ENCODE data around the gene C19orf44.

Gene C19orf44

DNA sequence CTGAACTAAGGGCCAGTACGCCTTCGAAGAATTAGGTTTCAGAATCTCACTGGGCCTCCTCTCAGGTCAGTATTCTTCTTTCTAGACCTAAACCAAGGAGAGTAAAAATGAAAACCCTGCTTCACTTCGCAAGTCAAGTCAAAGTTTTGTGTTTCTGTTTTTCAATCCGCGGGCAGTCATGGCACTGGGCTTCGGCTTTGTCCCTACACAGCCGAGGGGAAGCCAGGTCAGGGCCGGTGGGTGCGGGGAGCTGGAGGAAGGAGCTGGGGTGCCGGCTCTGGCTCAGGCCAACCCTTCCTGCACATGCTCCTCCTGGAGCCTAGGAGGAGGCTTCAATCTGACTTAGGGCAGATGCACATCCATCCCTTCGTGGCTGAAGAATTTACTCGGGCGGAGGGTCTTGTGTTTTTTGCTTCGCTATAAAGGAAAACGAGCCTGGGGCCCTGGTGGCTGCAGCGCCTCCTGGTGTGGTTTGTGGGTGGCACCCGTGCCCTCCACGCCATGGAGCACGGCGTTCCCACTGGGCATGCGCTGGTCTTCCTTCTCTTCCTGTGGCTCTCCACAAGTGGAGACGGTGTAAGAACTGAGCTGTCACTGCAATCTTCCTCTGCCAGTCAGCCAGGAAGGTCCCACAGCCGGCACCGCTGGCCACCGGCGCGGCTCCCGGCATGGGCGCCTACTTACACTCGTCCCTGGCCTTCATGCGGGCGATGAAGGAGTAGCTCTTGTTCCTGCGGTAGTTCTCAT is 22.5 kb downstream of the C19orf44 start:
- DNase-seq = no peak

DNA sequence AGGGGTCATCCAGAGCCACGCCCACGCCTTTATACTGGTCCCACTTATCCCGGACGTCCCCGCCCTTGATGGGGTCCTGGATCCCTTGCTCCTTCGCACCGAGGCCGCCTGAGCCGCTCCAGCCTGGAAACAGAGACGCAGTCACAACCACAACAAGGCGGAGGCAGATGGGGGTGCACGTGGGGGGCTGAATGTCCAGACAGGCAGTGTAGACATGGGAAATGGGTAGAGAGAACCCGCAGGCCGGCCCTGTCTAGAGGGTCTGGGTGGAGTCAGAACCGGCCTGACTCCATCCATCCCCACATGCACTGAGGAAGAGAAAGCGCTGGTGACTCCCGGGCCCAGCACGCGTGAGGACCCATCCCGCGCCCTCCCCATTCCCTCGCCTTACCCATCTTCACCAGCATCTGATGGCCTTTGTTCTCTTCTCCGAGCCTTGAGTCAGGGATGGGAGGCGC is 23.1 kb downstream of the C19orf44 start:
- no peak for DNase-seq

DNA sequence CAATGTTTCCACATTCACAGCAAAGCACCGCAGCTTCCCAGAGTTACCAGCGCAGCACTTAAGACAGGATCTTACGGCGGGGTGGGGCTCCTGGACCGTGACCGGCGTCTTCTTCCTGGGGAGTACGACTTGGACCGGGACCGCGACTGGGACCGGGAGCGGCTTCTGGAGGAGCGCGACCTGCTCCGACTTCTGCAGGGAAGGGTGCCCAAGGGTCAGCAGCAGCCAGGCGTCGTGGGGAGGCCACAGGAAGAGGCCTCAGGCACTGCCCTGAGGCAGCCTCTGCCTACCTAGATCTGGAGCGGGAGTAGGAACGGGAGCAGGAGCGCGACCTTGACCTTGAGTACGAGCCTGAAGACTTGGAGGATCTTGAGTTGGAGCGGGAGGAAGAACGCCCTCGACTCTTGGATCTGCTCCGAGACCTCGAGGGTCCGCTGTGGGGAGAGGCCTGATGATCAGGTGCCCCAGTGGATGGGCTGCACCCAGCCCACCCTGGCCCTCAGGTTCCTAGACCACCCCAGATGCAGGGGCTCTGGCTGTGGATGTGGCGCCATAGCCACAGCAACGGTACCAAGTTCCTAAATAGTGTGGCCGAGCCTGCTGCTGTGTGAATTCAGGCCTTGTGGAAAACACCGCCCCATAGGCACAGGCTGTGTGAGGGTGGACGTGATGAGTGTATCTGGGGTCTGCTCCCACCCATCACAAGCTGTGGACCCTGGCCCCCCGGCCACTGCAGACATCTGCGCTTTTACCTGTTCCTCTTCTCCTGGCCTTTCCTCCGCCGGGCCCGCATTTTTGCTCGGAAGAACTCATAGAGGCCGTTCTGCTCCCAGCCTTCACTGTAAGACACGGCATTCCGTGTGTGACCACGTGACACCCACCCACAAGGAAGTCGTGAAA is 24.1 kb downstream of the C19orf44 start:
- DNase-seq = no peak

DNA sequence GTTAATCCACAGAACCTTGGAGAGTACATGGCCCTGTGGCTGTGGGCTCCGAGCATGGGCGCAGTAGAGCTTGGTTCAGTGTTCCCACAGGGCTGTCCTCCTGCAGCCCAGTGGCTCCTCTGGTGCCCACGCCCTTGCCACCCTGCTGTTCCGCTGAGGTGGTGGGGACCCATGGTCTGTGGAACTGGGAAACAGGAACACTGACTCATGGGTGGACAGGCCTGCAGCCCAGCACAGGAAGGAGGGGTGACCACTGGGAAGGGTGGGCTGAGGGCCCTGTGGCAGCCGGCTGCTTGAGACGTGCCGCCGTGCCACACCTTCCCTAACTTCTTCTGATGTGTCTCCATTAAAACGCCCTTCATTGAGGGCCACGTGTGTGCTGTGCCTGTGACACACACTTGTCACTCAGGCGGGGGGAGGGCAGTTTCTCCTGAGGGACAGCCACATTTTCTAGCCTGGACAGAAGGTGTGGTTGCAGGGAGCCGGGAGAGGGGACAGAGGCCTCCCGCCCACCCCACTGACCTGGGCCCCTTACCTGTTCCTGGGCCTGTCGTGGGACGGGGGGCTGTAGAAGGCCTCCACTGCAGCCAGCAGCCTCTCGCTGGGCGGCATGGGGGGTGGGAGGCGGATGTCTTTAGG is 24.9 kb downstream of the C19orf44 start:
- no peak for DNase-seq

DNA sequence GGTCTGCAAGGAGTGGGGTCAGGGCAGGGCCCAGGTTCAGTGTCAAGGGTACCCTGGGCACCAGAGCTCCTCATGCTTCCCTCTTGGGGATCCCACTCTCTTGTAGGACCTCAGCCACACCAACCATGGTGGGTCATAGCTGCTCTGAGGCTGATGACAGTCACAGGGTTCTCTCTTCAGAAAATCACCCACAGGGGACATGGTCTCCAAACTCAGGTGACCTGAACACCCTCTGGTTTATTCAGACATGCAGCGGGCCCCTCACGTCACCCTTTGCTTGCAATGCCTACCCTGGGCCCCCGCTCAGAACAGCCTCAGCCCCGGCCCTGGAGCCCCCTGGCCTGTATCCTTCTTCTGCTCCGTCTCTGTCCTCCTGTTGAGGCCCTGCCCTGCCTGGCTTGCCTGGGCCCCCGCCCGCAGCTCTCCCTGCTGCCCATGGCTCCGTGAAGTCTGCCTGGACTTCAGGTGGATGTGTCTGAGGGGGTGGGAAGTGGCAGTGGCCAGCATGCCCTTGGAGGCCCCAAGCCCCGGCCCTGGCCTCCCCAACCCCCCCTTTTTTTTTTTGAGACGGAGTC is 25.6 kb downstream of the C19orf44 start:
- no peak for DNase-seq

DNA sequence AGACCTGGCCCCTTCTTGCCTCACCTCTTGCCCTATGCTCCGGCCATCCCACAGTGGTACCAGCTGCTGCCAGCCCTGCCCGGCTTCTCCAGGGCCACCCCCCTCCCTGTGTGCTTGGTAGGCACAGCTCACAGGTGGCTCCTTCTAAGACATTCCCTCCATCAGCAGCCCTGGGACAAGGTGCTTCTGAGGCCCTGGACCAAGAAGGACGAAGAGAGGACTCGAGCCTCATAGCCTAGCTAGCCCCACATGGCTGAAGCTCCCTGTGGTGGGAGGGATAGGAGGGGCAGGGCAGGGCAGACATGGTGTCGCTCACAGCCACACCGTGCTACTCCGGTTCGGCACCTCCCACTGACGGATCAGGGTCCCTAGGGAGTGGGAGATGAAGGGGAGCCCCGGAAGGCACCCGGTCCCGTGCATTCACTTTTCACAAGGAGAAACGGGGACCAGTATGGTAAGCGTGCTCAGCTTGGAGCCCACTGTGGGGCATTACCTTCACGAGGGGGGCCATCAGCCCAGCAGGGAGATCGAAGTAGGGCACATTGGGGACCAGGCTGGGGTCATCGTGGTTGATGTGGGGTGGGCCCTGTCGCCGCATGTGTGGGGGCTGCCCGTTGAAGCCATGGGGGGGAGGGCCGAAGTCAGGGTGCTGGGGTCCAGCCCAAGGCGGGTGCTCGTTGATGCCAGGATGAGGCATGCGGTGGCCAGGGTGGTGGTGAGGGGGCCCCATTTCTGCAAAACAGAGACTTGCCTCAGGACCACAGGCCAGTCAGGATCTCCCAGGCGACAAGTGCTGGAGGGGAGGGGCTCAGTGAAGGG is 26.6 kb downstream of the C19orf44 start:
- no peak for DNase-seq

DNA sequence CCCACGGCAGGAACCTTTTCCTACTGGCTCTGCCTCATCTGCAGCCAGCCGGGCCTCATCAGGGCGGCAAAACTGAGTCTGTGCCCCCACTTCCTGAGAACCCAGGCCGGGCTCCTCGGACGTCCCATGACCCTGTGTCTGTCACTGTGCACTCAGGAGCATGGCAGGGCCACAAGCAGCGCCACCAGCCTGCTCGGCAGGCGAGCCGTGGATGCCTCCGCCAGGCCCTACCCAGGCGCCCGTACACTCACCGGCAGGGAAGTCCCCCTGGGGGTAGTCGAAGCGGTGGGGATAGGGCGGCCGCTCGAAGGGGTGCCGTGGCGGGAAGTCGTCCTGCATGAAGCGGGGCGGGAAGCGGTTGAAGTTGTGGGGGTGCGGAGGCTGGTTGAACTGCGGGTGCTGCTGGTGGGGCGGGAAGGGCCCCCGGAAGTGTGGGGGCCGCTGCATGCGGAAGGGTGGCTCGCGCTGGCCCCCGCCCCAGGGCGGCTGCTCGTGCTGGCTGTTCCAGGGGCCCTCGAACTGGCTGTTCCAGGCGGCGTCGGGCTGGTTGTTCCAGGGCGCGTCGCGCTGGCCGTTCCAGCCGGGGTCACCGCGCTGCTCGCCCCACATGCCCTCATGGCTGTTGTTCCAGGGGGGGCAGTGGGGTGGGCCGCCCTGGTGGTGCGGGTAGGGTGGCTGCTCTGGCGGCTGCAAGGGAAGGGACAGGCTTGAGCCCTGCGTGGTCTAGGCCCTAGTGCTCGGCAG is 29.0 kb downstream of the C19orf44 start:
- no peak for DNase-seq

DNA sequence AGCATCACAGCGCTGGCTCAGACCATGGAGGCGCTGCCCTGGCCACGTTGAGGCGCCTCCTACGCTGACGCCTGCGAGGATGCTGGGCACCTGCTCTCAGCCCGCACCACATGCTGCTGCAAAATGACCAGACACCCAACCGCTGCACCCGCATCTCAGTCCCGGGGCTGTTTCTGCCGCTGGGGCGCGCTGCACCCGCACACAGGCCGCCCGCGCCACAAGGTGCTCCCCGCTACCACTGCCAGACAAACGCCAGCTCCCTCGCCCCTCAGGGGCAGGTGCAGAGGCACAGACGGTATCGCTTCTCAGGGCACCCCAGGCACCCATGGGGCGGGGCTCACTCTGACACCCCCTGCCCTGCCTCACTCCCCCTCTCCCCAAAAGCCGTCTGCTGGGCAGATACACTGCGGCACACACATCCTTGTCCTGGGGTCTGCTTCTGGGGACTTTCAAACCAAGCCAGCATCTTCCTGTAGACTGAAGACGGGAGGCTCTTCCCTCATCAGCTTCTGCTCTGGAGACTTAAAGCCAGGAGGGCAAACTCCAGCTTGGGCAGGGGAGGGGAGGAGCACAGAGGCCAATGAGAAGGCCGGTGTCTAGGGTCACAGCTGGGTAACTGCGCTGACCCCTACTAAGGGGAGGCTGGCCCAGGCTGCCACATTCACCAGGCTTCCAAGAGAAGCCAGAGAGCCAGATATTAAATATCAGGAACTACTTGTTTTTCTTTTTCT is 29.7 kb downstream of the C19orf44 start:
- no peak for DNase-seq

DNA sequence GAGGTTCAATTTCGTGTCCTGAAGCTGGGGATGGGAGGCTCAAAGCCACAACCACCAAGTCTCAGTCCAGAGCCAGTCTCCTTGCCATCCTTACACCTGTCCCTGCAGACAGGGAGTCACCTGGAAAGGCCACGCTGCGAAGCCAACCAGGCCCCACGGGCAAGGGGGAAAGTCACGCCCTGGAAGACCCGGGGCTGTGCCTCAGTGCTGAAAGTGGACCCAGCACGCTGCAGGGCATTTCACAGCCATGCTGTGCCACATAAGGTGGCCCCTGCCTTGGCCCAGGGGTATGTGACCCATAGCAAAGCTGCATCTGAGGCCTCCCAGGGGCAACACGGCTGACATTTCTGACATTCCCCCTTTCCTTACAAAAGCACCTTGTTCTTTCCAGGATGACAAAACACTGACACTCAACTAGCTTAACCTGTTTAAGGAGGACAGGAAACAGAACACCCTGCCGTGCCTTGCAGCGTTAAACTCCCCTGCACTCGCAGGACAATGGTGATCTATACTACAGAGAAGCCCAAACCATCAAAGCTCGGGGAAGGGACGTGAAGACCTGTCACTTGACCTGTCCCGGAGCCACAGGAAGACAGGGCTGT is 31.2 kb downstream of the C19orf44 start:
- DNase-seq = no peak

DNA sequence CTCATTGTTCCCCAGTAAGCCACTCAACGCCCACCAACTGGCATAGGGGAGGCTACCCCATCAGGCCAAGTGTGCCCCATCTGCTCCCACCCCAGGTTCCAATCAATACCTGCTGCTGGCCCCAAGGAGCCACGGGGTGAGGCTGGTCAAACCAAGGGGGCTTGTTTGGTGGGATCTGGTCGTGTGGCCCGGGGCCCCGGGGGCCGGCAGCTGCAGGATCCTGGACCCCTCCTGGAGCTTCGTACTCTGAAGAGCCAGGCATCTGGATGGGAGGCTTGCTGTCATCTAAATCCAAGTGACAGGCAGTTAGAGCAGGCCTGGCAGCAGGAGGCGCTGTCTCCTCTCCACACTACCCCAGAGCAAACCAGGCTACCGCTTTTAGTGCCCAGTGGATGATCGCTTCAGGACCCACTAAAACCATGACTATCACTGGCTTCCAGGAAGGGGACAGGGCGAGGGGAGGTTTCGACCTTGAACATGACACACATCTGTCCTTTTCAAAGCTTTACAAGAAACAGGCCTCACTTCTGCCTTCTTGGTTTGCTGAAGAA is 31.9 kb downstream of the C19orf44 start:
- peak; percentile 64 for DNase-seq

DNA sequence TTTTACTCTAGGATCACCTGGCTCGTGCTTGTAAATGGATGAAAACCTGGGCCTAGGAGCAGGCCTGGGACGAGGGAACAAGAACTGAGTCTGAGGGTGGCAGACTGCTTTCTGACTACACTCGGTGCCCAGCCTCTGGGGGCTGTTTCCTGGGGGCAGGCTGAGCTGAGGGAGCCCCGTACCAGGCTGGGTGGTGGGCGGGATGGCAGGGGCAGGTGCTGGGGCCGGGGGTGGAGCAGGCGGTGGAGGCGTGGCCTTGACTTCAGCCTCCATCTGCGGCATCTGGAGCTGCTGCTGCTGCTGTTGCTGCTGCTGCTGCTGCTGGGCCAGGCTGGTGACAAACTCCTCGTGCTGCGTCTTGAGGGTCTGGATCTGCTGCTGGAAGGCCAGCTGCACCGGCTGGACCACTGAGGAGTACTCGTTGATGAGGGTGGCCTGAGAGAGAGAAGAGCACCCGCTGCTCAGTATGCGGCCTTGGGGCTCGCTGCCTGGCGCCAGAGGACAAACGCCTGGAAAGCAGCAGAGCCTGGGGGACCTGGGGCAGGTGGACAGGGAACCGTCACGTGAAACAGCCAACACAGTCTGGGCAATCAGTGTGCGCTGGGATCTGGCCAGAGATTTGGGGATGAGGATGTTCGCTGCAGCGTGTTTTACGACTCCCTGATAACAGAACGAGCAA is 33.4 kb downstream of the C19orf44 start:
- no peak for DNase-seq

DNA sequence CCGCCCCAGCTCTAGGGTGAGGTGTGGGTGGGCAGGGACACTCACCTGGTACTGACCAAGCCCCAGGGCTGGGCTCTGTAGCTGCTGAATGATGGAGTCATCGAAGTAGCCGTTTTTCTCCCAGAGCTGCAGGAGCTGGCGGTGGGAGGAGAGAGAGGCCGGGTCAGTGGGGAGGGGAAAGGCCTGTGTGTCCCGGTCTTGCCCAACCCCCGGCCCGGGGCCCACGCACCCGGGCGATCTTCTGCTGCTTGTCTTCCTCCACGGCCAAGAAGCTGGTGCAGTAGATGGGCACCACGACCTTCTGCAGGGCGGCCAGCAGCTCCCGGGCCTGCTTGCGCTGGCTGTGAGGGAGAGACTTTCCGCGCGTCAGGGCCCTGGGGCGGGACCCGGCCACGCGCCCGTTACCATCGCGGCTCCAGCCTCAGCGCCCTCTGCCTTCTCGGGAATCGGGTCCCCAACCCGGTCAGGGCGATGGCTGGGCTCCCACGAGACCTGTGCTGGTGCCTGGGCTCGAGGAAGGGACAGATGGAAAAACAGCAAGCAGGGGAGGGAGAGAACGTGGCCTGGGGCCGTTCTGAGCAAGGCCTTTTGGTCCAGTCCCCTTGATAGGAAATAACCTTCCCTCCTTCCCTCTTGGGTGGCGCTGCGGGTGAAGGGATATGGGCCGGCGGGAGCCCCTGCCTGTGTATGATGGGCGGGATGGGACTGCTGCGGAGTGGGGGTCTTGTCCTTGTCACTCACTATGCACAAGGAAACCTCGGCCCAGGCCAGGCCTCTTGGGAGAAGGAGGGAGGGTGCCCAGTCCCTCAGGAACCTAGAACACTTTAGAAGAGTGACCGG is 34.6 kb downstream of the C19orf44 start:
- no peak for DNase-seq

DNA sequence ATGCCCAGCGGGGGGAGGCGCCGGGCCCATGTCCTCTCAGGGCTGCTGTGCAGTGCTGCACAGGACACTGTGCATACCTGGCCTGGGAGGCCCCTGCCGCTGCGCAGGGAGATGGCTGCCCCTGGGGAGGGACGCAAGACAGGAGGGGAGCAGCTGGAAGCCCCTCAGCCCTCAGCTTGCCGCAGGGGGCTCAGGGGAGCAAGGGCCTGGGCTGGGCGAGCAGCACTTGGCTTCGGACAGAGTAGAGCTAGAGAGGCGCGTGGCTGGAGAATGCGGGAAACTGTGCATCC is 35.1 kb downstream of the C19orf44 start:
- no peak for DNase-seq

DNA sequence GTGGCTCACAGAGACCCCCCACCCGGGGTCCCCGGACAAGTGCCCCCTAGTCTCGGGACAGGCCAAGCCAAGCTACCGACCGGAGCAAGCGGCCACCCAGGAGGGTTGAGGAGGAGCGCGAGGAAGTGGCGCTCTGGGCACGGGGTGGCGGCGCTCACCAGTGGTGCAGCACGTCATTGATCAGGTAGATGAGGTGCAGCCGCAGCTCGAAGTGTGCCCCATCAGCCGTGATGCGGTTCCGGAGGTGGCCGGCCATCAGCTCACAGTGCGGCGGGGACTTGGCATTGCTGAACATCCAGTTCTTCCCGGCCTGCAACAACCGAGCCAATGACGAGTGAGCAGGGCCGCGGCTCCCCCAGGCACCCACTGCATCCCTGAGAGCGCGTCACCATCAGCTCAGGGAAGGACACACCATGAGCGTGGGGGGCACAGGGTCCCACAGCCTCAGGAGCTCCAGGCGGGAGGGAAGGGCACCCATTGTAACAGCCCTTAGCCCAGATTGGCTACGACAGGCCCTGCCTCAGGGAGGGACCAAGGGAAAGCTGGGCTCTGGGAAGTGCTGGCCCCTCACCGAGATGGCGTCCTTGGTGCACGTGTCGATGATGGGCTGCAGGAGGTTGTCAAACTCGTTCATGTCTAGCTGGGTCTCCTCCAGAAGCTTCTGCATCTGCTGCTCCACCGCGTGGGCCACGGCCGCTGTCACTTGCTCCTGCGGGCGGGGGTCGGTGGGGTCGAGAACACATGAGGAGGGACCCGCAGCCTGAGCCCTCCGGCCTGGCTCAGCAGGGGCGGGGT is 36.4 kb downstream of the C19orf44 start:
- no peak for DNase-seq

DNA sequence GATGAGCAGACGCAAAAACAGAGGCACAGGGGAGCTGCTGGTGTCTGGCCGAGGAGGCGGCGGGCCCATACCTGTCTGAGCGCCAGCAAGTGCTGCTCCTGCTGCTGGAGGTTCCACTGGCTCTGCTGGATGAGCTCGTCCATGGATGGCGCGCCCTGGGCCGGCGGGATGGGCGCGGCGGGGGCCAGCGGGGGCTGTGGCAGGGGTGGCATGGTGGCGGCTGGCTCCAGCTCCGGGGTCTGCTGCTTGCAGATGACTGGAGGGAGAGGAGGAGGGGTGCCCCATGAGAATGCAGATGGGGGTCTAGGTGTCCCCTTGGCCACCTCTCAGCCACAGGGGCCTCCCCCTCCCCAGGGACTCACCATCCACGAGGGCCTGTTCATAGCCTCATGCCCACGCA is 39.2 kb downstream of the C19orf44 start:
- no peak for DNase-seq

DNA sequence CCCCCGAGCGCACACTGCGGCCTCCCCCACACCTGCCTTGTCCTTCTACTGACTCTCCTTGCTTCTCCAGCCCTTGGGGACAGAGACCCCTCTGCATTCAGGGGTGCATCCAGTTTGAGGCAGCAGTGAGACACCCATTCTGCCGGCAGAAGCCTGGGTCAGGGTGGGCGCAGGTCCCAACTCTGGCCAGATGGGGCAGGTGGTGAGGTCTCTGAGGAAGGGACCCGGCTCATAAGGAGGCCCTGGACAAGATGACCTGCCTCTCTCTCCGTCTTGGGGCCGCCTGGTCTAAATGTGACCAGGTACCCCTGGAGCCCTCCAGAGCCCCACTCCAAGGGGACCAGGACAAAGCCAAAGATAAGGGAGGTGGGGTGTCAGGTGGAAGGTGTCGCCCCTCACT is 39.9 kb downstream of the C19orf44 start:
- DNase-seq = no peak

DNA sequence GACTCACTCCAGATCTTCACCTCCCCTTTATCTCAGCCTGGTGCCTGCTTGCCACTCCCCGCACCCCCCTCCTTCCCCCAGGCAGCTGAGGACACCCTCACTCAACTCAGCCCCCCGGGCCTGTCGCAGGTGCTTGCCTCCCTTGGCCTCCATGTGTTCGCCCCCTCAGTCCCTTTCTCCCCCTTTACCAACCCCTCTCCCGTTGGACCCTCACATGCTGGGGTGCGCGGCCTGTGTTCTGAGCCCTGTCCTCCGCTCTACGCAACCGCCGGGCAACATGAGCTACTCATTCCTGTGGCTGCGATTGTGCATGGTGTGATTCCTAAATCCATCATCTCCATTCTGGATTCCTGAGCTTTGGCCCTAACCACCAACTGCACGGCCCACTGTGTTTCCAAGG is 40.9 kb downstream of the C19orf44 start:
- no peak for DNase-seq

DNA sequence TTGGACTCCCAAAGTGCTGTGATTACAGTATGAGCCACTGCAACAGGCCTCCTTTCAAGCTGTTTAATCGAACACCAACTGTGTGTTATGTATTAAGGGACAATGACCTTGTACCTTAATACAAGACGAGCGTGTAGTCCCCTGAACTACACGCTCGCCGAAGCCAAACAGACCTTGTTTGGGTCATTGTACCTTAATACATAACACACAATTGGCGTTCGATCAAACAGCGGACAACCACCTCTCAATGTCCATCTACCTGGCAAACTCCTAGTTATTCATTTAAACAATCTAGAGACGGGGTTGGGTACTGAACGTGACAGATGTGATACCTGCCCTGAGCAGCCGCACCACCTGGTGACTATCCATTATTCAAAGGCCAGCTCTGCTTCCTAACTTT is 44.8 kb downstream of the C19orf44 start:
- no peak for DNase-seq

All from NCI-H82 (cell line).